ENCODE results near the gene PNLIPRP1.

- no peak for TF ChIP-seq ZFP3 (CRISPR knock-in tag; IDR thresholded peaks at IDR 0.05)
- TF ChIP-seq PATZ1 (CRISPR knock-in tag; IDR thresholded peaks at IDR 0.05; ENCODE audit: borderline replicate concordance), result no peak
- no peak for TF ChIP-seq RARB (CRISPR knock-in tag; IDR thresholded peaks at IDR 0.05)
- TF ChIP-seq OSR1 (CRISPR knock-in tag; IDR thresholded peaks at IDR 0.05), result no peak
- TF ChIP-seq ESRRG (CRISPR knock-in tag; IDR thresholded peaks at IDR 0.05), result no peak
- no peak for TF ChIP-seq ZC3H10 (CRISPR knock-in tag; IDR thresholded peaks at IDR 0.05)
- TF ChIP-seq CREB5 (CRISPR knock-in tag; IDR thresholded peaks at IDR 0.05; ENCODE audit: low read depth), result no peak
- no peak for TF ChIP-seq TOX (CRISPR knock-in tag; IDR thresholded peaks at IDR 0.05; ENCODE audit: borderline replicate concordance)
- TF ChIP-seq SNAI2 (CRISPR knock-in tag; IDR thresholded peaks at IDR 0.05), result no peak
- no peak for TF ChIP-seq ZNF565 (CRISPR knock-in tag; conservative IDR thresholded peaks at IDR 0.05; ENCODE audit: low read depth)
- no peak for TF ChIP-seq ARNTL (CRISPR knock-in tag; IDR thresholded peaks at IDR 0.05; ENCODE audit: borderline replicate concordance, low read depth)
- no peak for TF ChIP-seq ISL1 (CRISPR knock-in tag; IDR thresholded peaks at IDR 0.05)
- no peak for TF ChIP-seq ZNF70 (CRISPR knock-in tag; IDR thresholded peaks at IDR 0.05)
- no peak for TF ChIP-seq ZFP30 (CRISPR knock-in tag; IDR thresholded peaks at IDR 0.05)
Measured at GRCh38 chr10:116656044-116656443, 65.3 kb downstream of the PNLIPRP1 start.

Measured in SK-N-SH treated with all-trans-retinoic acid at 6 μM for 48 hours (cell line).